ENCODE results near the gene CPA2. TPM values are rescaled to one million over a fixed set of nuclear protein-coding genes. Genes with fewer than 3 reads are reported as not detected.

CPA2 gene
- total and polyA plus RNA-seq, 2 of the 4 experiments (the other 2 are of a cell fraction): 0.05 TPM; not detected in 1

DNA sequence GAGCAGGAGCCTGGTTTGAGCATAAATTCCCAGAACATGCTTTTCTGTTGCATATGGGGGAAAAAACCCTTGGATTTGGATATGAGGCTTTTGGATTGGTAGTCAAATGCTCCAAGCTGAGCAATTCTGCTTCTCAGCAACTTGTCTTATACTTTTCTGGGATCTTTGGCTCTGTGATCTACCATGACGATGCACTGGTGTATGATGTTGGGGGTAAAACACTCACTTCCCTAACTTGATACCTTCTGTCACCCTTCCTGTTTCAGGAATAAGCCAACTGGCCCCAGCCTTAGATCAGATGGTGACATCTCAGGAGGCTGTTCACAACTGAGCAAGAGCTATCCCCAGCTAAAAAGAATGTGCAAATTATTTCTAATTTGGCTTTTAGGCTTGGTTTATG lies 13.2 kb downstream of the CPA2 start:
- no TSS peak for BruUV-seq (replicated peaks)
- no peaks in the 10 kb centered on the region for H3K36me3 ChIP-seq (ENCODE audit: control insufficient read depth, insufficient read depth, low read length)
- in situ Hi-C loops (cut with MboI; ENCODE audit: low sequenced_read_pairs) (no loop called here), intact Hi-C loops (cut with micrococcal nuclease) (loop anchor here (5.0 kb wide), 1 partner anchor 162 kb away; the partner anchor contains the start of gene CEP41), dilution Hi-C loops (cut with HindIII; ENCODE audit: low sequenced_read_pairs, unreplicated experiment) (no loop called here)
- H3K4me3 ChIP-seq (ENCODE audit: insufficient read depth, low read depth, low read length): no peak overlapping the region
- no peaks in the 10 kb centered on the region for H4K20me1 ChIP-seq (ENCODE audit: insufficient read depth, low read length)
- no peak overlapping the region for H2BK5ac ChIP-seq (ENCODE audit: low read depth, low read length, poor library complexity, severe bottlenecking)
- H3K4me2 ChIP-seq (ENCODE audit: low read depth, low read length): no peak overlapping the region
- H2AK9ac ChIP-seq (replicated peaks; ENCODE audit: low read depth, low read length, poor library complexity): no peak overlapping the region
- H3K27ac ChIP-seq (ENCODE audit: insufficient read depth, low read length): no peak overlapping the region
- H3K79me1 ChIP-seq (ENCODE audit: low read depth in 1 of 2, low read length in 2 of 2): no peaks in the 10 kb centered on the region
- no peak overlapping the region for H2BK120ac ChIP-seq (ENCODE audit: low read depth, low read length)
- H2BK20ac ChIP-seq (ENCODE audit: low read depth, low read length): no peak overlapping the region
- WGBS, 2 experiments (ENCODE audit: extremely low coverage in 2 of 2, insufficient read length in 1 of 2): no CpG with 5 or more reads among the region's 1 CpG
- ChIA-PET POLR2A (ENCODE audit: unreplicated experiment) (no interaction called here), CTCF (no interaction called here)
- TF ChIP-seq BHLHE40 (IDR thresholded peaks at IDR 0.05; ENCODE audit: low read depth, low read length) (no peak), NFE2L2 (IDR thresholded peaks at IDR 0.05; ENCODE audit: low read depth, low read length) (no peak), POLR2A (IDR thresholded peaks at IDR 0.05; ENCODE audit: low read depth, low read length) (no peak), RFX5 (IDR thresholded peaks at IDR 0.05; ENCODE audit: low read depth, low read length) (no peak), CHD1 (IDR thresholded peaks at IDR 0.05; ENCODE audit: low read depth, low read length) (no peak), CEBPB (IDR thresholded peaks at IDR 0.05; ENCODE audit: low read depth, low read length) (no peak), MAFK (IDR thresholded peaks at IDR 0.05; ENCODE audit: low read depth, low read length) (no peak), SMC3 (IDR thresholded peaks at IDR 0.05; ENCODE audit: low read depth, low read length) (no peak), MAZ (IDR thresholded peaks at IDR 0.05; ENCODE audit: borderline replicate concordance, low read depth, low read length) (no peak), RCOR1 (IDR thresholded peaks at IDR 0.05; ENCODE audit: insufficient replicate concordance, low read length) (no peak), MXI1 (IDR thresholded peaks at IDR 0.05; ENCODE audit: borderline replicate concordance, low read depth, low read length) (no peak)
- TF ChIP-seq, protein P1, sequence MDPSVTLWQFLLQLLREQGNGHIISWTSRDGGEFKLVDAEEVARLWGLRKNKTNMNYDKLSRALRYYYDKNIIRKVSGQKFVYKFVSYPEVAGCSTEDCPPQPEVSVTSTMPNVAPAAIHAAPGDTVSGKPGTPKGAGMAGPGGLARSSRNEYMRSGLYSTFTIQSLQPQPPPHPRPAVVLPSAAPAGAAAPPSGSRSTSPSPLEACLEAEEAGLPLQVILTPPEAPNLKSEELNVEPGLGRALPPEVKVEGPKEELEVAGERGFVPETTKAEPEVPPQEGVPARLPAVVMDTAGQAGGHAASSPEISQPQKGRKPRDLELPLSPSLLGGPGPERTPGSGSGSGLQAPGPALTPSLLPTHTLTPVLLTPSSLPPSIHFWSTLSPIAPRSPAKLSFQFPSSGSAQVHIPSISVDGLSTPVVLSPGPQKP (IDR thresholded peaks at IDR 0.05; ENCODE audit: borderline replicate concordance, low read depth, low read length): no peak
- TF ChIP-seq, protein P2, sequence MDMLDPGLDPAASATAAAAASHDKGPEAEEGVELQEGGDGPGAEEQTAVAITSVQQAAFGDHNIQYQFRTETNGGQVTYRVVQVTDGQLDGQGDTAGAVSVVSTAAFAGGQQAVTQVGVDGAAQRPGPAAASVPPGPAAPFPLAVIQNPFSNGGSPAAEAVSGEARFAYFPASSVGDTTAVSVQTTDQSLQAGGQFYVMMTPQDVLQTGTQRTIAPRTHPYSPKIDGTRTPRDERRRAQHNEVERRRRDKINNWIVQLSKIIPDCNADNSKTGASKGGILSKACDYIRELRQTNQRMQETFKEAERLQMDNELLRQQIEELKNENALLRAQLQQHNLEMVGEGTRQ (IDR thresholded peaks at IDR 0.05; ENCODE audit: low read depth, low read length): no peak
- no peak overlapping the region for H3K4ac ChIP-seq (ENCODE audit: low read depth, low read length)
- H3K9ac ChIP-seq (ENCODE audit: low read depth, low read length): no peak overlapping the region
- H4K8ac ChIP-seq (ENCODE audit: low read depth in 2 of 2, low read length in 2 of 2): no peak overlapping the region; a peak in 1 of 4 replicates
- no peak overlapping the region for H4K91ac ChIP-seq (ENCODE audit: insufficient read depth, low read depth, low read length)
- H4K5ac ChIP-seq (ENCODE audit: low read depth, low read length): no peak overlapping the region
- H3K14ac ChIP-seq (replicated peaks; ENCODE audit: low read depth, low read length): no peak overlapping the region
- no peaks in the 10 kb centered on the region for H3K9me1 ChIP-seq (ENCODE audit: insufficient read depth, low read length)
- no peak overlapping the region for H2AFZ ChIP-seq (replicated peaks; ENCODE audit: low read length, poor library complexity)
- peak overlapping the region; percentile 55; the same call in 1 of the 3 replicates for H2BK15ac ChIP-seq (ENCODE audit: low read depth, low read length)
- H2AK5ac ChIP-seq (ENCODE audit: low read depth, low read length): no peak overlapping the region
- H3K23ac ChIP-seq (ENCODE audit: low read depth, low read length): no peak overlapping the region
- peaks cover 6% of the 10 kb centered on the region for H3K4me1 ChIP-seq (ENCODE audit: control insufficient read depth, insufficient read depth, low read length)
- ATAC-seq (ENCODE audit: low read depth) (no peak), DNase-seq (no peak)
- no peak overlapping the region for H3K18ac ChIP-seq (ENCODE audit: low read depth, low read length)
- no peaks in the 10 kb centered on the region for H3K27me3 ChIP-seq (ENCODE audit: control insufficient read depth, insufficient read depth, low read length)
- H3K9me3 ChIP-seq (ENCODE audit: control insufficient read depth, insufficient read depth, low read length): no peaks in the 10 kb centered on the region
- H3K56ac ChIP-seq (ENCODE audit: extremely low read depth, insufficient read depth, low read length): no peak overlapping the region
